HepG2 (cell line): Measurements from ENCODE around the gene TVP23A. TPM values are rescaled to one million over a fixed set of nuclear protein-coding genes. Genes with fewer than 3 reads are reported as not detected.
A peak's percentile ranks its signal among the peaks of the same experiment; 100 is the strongest.

Experiments used
- BATF2 ChIP-seq: sonication (generic); formaldehyde crosslinking; IDR thresholded peaks from 2 replicates; pipeline ENCODE4 v1.8.0; 2022; ENCODE audit warnings: mild to moderate bottlenecking, missing genetic modification reagents, moderate library complexity
- CCAR2 ChIP-seq: fragments of 200-400 bp; formaldehyde crosslinking; optimal IDR thresholded peaks from 2 replicates; pipeline ENCODE3; 2018; ENCODE audit warnings: low read depth, mild to moderate bottlenecking, low read length, moderate library complexity
- HOXA7 ChIP-seq: sonication (generic); formaldehyde crosslinking; IDR thresholded peaks from 2 replicates; pipeline ENCODE4 v1.8.1; 2022; ENCODE audit warnings: mild to moderate bottlenecking, missing genetic modification reagents, moderate library complexity
- JUND ChIP-seq: sonication (generic); formaldehyde crosslinking; IDR thresholded peaks from 2 replicates; pipeline ENCODE4 v1.8.0; 2022; ENCODE audit warnings: mild to moderate bottlenecking, missing genetic modification reagents
- NBN ChIP-seq: fragments of 450-650 bp; conservative IDR thresholded peaks from 2 replicates; pipeline ENCODE4 v1.6.1; 2017
- NR2F2 ChIP-seq: IDR thresholded peaks from 2 replicates; pipeline ENCODE4 v1.6.1; 2012; ENCODE audit warnings: low read depth, inconsistent platforms, borderline replicate concordance
- NR2F6 ChIP-seq, 2 experiments: IDR thresholded peaks; 2 replicates each; pipeline ENCODE4 v1.6.1; 2016; ENCODE audit warnings: antibody characterized with exemption in 1 of 2, mild to moderate bottlenecking in 1 of 2
- RBAK ChIP-seq: sonication (generic); formaldehyde crosslinking; IDR thresholded peaks from 2 replicates; pipeline ENCODE4 v1.5.1; 2020; ENCODE audit warnings: mild to moderate bottlenecking, missing genetic modification reagents
- REPIN1 ChIP-seq: sonication (generic); formaldehyde crosslinking; IDR thresholded peaks from 2 replicates; pipeline ENCODE4 v1.8.0; 2022; ENCODE audit warnings: missing genetic modification reagents, low read depth, mild to moderate bottlenecking, borderline replicate concordance
- RFX1 ChIP-seq: fragments of 450-650 bp; IDR thresholded peaks from 2 replicates; pipeline ENCODE4 v1.6.1; 2017
- RNF2 ChIP-seq: fragments of 450-650 bp; conservative IDR thresholded peaks from 2 replicates; pipeline ENCODE4 v1.6.1; 2016; ENCODE audit warnings: low read depth
- SRSF1 ChIP-seq: fragments of 200-400 bp; formaldehyde crosslinking; optimal IDR thresholded peaks from 2 replicates; pipeline ENCODE3; 2017; ENCODE audit warnings: mild to moderate bottlenecking, low read depth, low read length, moderate library complexity
- STAT5B ChIP-seq: sonication (generic); formaldehyde crosslinking; IDR thresholded peaks from 2 replicates; pipeline ENCODE4 v1.4.0; 2020; ENCODE audit warnings: missing genetic modification reagents
- SYNCRIP ChIP-seq: fragments of 200-400 bp; formaldehyde crosslinking; IDR thresholded peaks from 2 replicates; pipeline ENCODE4 v1.6.1; 2018; ENCODE audit warnings: mild to moderate bottlenecking, low read depth, low read length; ENCODE audit not compliant: insufficient read depth
- ZBED4 ChIP-seq: sonication (generic); formaldehyde crosslinking; IDR thresholded peaks from 2 replicates; pipeline ENCODE4 v1.4.0; 2020; ENCODE audit warnings: missing genetic modification reagents, borderline replicate concordance
- ZMAT3 ChIP-seq: sonication (generic); formaldehyde crosslinking; conservative IDR thresholded peaks from 2 replicates; pipeline ENCODE4 v1.7.0; 2021; ENCODE audit warnings: missing genetic modification reagents
- ZNF629 ChIP-seq: sonication (generic); formaldehyde crosslinking; conservative IDR thresholded peaks from 2 replicates; pipeline ENCODE4 v1.5.0; 2020; ENCODE audit warnings: missing genetic modification reagents
- ZNF670 ChIP-seq: sonication (generic); formaldehyde crosslinking; IDR thresholded peaks from 2 replicates; pipeline ENCODE4 v1.8.0; 2022; ENCODE audit warnings: mild to moderate bottlenecking, missing genetic modification reagents, borderline replicate concordance
- polyA plus RNA-seq, 8 experiments: library from polyadenylated mRNA; depleted of rRNA in 3 of 8; stranded (reverse) in 7 of 8; unstranded in 1 of 8; fragments of >200 nt; fragmentation: Illumina TruSeq in 4 of 8; extraction: Trizol in 4 of 8; gene quantifications; 2 replicates each; pipeline versions ENCODE4 v1.2.1 to v1.2.3, GENCODE V29; 2011 to 2016; ENCODE audit warnings: low read depth in 4 of 8, missing spikeins in 1 of 8, mixed read lengths in 1 of 8; ENCODE audit not compliant: insufficient read depth in 1 of 8
- total RNA-seq, 5 experiments: library from RNA; depleted of rRNA; stranded (reverse); fragments of >200 nt; fragmentation: Illumina TruSeq; extraction: Trizol; gene quantifications; 2 replicates each; pipeline ENCODE4 v1.2.3, GENCODE V29; 2016; ENCODE audit warnings: low read depth in 1 of 5
- TF ChIP-seq, protein P1 (sequence below): sonication (generic); formaldehyde crosslinking; IDR thresholded peaks from 2 replicates; pipeline ENCODE4 v1.9.0; 2022; ENCODE audit warnings: low read depth, missing genetic modification reagents
- TF ChIP-seq, protein P2 (sequence below): sonication (generic); formaldehyde crosslinking; IDR thresholded peaks from 2 replicates; pipeline ENCODE4 v1.8.1; 2022; ENCODE audit warnings: mild to moderate bottlenecking, missing genetic modification reagents
- TF ChIP-seq, protein P3 (sequence below): sonication (generic); formaldehyde crosslinking; IDR thresholded peaks from 2 replicates; pipeline ENCODE4 v1.5.0; 2020; ENCODE audit warnings: mild to moderate bottlenecking, missing genetic modification reagents, moderate library complexity

The TVP23A gene
- total and polyA plus RNA-seq, 2 of the 13 experiments (the other 11 are each of a cell fraction or from before 2014, with no cell fraction given) = not detected

GRCh38 chr16:10743610-10744369, 74.8 kb downstream of the TVP23A start, which contains the start of gene NUBP1 (continued):
- TF ChIP-seq, protein P1, sequence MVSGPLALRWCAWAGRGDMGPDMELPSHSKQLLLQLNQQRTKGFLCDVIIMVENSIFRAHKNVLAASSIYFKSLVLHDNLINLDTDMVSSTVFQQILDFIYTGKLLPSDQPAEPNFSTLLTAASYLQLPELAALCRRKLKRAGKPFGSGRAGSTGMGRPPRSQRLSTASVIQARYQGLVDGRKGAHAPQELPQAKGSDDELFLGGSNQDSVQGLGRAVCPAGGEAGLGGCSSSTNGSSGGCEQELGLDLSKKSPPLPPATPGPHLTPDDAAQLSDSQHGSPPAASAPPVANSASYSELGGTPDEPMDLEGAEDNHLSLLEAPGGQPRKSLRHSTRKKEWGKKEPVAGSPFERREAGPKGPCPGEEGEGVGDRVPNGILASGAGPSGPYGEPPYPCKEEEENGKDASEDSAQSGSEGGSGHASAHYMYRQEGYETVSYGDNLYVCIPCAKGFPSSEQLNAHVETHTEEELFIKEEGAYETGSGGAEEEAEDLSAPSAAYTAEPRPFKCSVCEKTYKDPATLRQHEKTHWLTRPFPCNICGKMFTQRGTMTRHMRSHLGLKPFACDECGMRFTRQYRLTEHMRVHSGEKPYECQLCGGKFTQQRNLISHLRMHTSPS = peak; percentile 61; the same call in 1 of the 2 replicates
- no peak for TF ChIP-seq HOXA7 (CRISPR knock-in tag)
- no peak for TF ChIP-seq CCAR2
- TF ChIP-seq RBAK (CRISPR knock-in tag) = no peak
- TF ChIP-seq JUND (CRISPR knock-in tag) = no peak; the same call in 1 of the 2 replicates
- TF ChIP-seq, protein P2, sequence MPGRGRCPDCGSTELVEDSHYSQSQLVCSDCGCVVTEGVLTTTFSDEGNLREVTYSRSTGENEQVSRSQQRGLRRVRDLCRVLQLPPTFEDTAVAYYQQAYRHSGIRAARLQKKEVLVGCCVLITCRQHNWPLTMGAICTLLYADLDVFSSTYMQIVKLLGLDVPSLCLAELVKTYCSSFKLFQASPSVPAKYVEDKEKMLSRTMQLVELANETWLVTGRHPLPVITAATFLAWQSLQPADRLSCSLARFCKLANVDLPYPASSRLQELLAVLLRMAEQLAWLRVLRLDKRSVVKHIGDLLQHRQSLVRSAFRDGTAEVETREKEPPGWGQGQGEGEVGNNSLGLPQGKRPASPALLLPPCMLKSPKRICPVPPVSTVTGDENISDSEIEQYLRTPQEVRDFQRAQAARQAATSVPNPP = peak; percentile 97
- TF ChIP-seq REPIN1 (CRISPR knock-in tag) = peak; percentile 99
- TF ChIP-seq RNF2 = peak; percentile 99
- TF ChIP-seq ZNF629 (CRISPR knock-in tag) = peak; percentile 30
- TF ChIP-seq NBN = no peak
- TF ChIP-seq ZMAT3 (CRISPR knock-in tag) = peak; percentile 98
- TF ChIP-seq, protein P3, sequence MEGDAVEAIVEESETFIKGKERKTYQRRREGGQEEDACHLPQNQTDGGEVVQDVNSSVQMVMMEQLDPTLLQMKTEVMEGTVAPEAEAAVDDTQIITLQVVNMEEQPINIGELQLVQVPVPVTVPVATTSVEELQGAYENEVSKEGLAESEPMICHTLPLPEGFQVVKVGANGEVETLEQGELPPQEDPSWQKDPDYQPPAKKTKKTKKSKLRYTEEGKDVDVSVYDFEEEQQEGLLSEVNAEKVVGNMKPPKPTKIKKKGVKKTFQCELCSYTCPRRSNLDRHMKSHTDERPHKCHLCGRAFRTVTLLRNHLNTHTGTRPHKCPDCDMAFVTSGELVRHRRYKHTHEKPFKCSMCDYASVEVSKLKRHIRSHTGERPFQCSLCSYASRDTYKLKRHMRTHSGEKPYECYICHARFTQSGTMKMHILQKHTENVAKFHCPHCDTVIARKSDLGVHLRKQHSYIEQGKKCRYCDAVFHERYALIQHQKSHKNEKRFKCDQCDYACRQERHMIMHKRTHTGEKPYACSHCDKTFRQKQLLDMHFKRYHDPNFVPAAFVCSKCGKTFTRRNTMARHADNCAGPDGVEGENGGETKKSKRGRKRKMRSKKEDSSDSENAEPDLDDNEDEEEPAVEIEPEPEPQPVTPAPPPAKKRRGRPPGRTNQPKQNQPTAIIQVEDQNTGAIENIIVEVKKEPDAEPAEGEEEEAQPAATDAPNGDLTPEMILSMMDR (CRISPR knock-in tag) = peak; percentile 33
- TF ChIP-seq ZBED4 (CRISPR knock-in tag) = peak; percentile 82
- TF ChIP-seq RFX1 = no peak
- peak; percentile 56; the same call in 1 of the 2 replicates for TF ChIP-seq NR2F2
- peak; percentile 96 for TF ChIP-seq ZNF670 (CRISPR knock-in tag)
- peak; percentile 32; the same call in 1 of the 2 replicates for TF ChIP-seq NR2F6 (IDR thresholded peaks at IDR 0.05)
- TF ChIP-seq NR2F6 (CRISPR knock-in tag; IDR thresholded peaks at IDR 0.05) = peak; percentile 76; the same call in 1 of the 2 replicates
- peak; percentile 86 for TF ChIP-seq BATF2 (CRISPR knock-in tag)
- 0 out of 2 replicates have a peak, but pooled peaks have one; percentile 40 for TF ChIP-seq STAT5B (CRISPR knock-in tag)
- TF ChIP-seq SYNCRIP = no peak
- TF ChIP-seq SRSF1 = peak; percentile 98
